Right lobe of liver (tissue), 4 donors: ENCODE data around the gene TBCE.

Experiments
- CTCF ChIP-seq, 4 donors: fragments of 200-600 bp in 3 of 4; fragments of 450-650 bp in 1 of 4; IDR thresholded peaks; one replicate each; pipeline versions ENCODE4 v1.5.1 to v1.8.0; 2016 to 2022; ENCODE audit warnings: antibody characterized with exemption in 4 of 4, mild to moderate bottlenecking in 2 of 4
- POLR2A ChIP-seq: fragments of 450-650 bp; IDR thresholded peaks from one replicate; pipeline ENCODE4 v1.6.1; 2017; ENCODE audit warnings: antibody characterized with exemption, mild to moderate bottlenecking
- donor health status: DM: no; HTN: no; CAD: no.
- donor health status: DM: no; HTN: no; CAD: no.
- donor health status: DM: no; HTN: yes; CAD: no.

GRCh38 chr1:235455823-235456222 lies 88.6 kb downstream of the TBCE start:
- TF ChIP-seq POLR2A (no peak), CTCF (IDR thresholded peaks at IDR 0.05) (no peak)
